RWPE2 (cell line): ENCODE measurements around the gene IDH3B.

Source experiments
- ATAC-seq: fragments of 200-7000 bp; cut with Tn5 transposase; 3 replicates; pipeline ENCODE4 v1.9.1; 2021; ENCODE audit warnings: low read depth
- DNase-seq: peaks from one replicate; pipeline ENCODE4 v3.0.0-alpha.2; 2020; ENCODE audit warnings: low spot score
- H3K27ac ChIP-seq: fragments of 450-650 bp; 2 replicates; pipeline ENCODE4 v1.5.1; 2017; ENCODE audit warnings: mild to moderate bottlenecking; ENCODE audit not compliant: poor library complexity, severe bottlenecking
- H3K27me3 ChIP-seq: fragments of 250-450 bp; sonication (Bioruptor Pico); 2 replicates; pipeline ENCODE4 v1.5.1; 2021; ENCODE audit warnings: mild to moderate bottlenecking, moderate library complexity; ENCODE audit not compliant: insufficient read depth, poor library complexity, severe bottlenecking
- H3K36me3 ChIP-seq: fragments of 250-450 bp; sonication (Bioruptor Pico); 2 replicates; pipeline ENCODE4 v1.5.1; 2020; ENCODE audit warnings: low read depth, mild to moderate bottlenecking, moderate library complexity
- H3K4me1 ChIP-seq: fragments of 250-450 bp; sonication (Bioruptor Pico); 2 replicates; pipeline ENCODE4 v1.5.1; 2021; ENCODE audit warnings: mild to moderate bottlenecking, moderate library complexity; ENCODE audit not compliant: insufficient read depth, poor library complexity, severe bottlenecking
- H3K4me3 ChIP-seq: fragments of 250-450 bp; sonication (Bioruptor Pico); 2 replicates; pipeline ENCODE4 v1.5.1; 2021; ENCODE audit warnings: mild to moderate bottlenecking, moderate library complexity; ENCODE audit not compliant: severe bottlenecking
- H3K9me3 ChIP-seq: fragments of 250-450 bp; sonication (Bioruptor Pico); 2 replicates; pipeline ENCODE4 v1.5.1; 2021; ENCODE audit warnings: mild to moderate bottlenecking, moderate library complexity; ENCODE audit not compliant: severe bottlenecking
- TF ChIP-seq, protein P1 (sequence below): fragments of 450-650 bp; IDR thresholded peaks from one replicate; pipeline ENCODE4 v1.5.1; 2017; ENCODE audit warnings: mild to moderate bottlenecking, moderate library complexity; ENCODE audit not compliant: poor library complexity, severe bottlenecking

The IDH3B gene

DNA sequence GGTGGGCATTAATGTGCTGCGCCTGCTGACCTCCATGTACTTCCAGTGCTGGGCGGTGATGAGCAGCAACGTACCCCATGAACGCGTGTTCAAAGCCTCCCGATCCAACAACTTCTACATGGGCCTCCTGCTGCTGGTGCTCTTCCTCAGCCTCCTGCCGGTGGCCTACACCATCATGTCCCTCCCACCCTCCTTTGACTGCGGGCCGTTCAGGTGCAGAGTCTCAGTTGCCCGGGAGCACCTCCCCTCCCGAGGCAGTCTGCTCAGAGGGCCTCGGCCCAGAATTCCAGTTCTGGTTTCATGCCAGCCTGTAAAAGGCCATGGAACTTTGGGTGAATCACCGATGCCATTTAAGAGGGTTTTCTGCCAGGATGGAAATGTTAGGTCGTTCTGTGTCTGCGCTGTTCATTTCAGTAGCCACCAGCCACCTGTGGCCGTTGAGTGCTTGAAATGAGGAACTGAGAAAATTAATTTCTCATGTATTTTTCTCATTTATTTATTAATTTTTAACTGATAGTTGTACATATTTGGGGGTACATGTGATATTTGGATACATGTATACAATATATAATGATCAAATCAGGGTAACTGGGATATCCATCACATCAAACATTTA, 46.8 kb downstream of the IDH3B start:
- H3K36me3 ChIP-seq, result no peaks in the 10 kb centered on the region
- no peak for ATAC-seq
- H3K4me1 ChIP-seq, result no peaks in the 10 kb centered on the region
- TF ChIP-seq, protein P1, sequence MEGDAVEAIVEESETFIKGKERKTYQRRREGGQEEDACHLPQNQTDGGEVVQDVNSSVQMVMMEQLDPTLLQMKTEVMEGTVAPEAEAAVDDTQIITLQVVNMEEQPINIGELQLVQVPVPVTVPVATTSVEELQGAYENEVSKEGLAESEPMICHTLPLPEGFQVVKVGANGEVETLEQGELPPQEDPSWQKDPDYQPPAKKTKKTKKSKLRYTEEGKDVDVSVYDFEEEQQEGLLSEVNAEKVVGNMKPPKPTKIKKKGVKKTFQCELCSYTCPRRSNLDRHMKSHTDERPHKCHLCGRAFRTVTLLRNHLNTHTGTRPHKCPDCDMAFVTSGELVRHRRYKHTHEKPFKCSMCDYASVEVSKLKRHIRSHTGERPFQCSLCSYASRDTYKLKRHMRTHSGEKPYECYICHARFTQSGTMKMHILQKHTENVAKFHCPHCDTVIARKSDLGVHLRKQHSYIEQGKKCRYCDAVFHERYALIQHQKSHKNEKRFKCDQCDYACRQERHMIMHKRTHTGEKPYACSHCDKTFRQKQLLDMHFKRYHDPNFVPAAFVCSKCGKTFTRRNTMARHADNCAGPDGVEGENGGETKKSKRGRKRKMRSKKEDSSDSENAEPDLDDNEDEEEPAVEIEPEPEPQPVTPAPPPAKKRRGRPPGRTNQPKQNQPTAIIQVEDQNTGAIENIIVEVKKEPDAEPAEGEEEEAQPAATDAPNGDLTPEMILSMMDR, result no peak
- H3K27me3 ChIP-seq, result no peaks in the 10 kb centered on the region
- no peak overlapping the region for H3K4me3 ChIP-seq
- DNase-seq, result no peak
- H3K27ac ChIP-seq, result no peak overlapping the region
- H3K9me3 ChIP-seq, result no peaks in the 10 kb centered on the region

DNA sequence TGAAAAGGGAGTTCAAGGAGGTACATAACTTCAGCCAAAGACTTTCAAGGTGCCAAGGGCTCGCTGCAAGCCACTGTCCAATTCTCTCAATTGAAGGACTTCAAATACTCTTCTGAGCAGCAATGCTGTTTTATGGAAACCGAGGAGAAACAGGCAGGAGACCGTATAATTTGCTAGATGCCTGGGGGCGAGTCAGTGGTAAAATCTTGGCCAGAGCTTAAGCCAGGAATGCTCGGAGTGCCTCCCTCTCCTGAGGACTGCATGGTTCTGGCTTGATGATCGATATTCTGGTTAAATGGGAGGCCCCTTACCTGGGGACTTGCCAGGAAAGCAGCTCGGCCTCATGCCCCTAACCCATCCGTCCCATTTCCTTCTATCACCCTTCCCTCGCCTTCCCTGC, 47.4 kb downstream of the IDH3B start:
- DNase-seq (no peak), ATAC-seq (no peak)
- Histone ChIP-seq H3K4me1 (no peaks in the 10 kb centered on the region), H3K27me3 (no peaks in the 10 kb centered on the region), H3K9me3 (no peaks in the 10 kb centered on the region), H3K36me3 (no peaks in the 10 kb centered on the region), H3K4me3 (no peak overlapping the region), H3K27ac (no peak overlapping the region)
- TF ChIP-seq, protein P1, result no peak

- TF ChIP-seq, protein P1, result no peak
These were observed 51.9 kb downstream of the IDH3B start for GRCh38 chr20:2612073-2612472.

DNA sequence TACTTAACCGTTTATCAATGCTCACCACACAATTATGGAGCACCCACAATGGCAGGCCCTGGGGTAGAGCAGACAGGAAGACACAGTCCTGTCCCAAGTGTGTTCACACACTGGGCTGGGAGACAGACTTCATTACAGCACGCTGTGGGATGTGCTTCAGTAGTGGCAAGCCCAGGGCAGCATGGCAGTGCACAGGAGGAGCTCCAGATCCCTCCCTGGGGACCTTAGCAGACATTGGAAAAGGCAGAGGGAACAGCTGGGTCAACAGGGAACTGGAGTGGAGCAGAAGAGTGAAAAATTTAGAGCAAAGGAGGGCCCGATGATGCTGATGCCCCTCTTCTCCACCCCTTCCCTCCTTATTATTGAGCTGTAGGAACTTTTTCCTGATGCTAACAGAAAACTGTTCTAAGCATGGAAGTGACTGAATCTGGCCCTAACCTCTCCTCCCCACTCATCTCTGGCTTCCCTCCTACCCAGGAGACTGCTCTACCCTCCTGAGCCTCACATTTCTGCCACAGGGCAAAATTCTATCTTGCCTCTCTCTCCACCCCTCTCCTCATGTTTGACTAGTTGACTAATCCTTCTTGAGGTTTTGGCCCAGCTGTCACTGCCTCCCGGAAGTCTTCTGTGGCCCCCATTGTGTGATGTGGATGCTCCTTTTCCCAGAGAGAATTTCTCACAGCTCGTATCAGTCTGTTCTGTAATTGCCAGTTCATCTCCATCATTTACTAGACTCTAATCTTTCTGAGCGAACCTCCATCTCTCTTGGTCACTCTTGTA, 52.9 kb downstream of the IDH3B start:
- H3K9me3 ChIP-seq, result peaks cover 13% of the 10 kb centered on the region
- TF ChIP-seq, protein P1, result no peak
- ATAC-seq (no peak), DNase-seq (no peak)
- no peaks in the 10 kb centered on the region for H3K4me1 ChIP-seq
- H3K36me3 ChIP-seq, result no peaks in the 10 kb centered on the region
- H3K27ac ChIP-seq, result no peak overlapping the region
- H3K27me3 ChIP-seq, result no peaks in the 10 kb centered on the region
- no peak overlapping the region for H3K4me3 ChIP-seq

More at GRCh38 chr20:2612073-2612472, 51.9 kb downstream of the IDH3B start:
- ATAC-seq, result no peak
- Histone ChIP-seq H3K4me3 (no peak overlapping the region), H3K36me3 (no peaks in the 10 kb centered on the region), H3K9me3 (peaks cover 5% of the 10 kb centered on the region), H3K4me1 (no peaks in the 10 kb centered on the region), H3K27me3 (no peaks in the 10 kb centered on the region), H3K27ac (no peak overlapping the region)
- no peak for DNase-seq

- Histone ChIP-seq H3K27ac (no peak overlapping the region), H3K9me3 (peaks cover 15% of the 10 kb centered on the region), H3K27me3 (no peaks in the 10 kb centered on the region), H3K4me3 (no peak overlapping the region), H3K4me1 (no peaks in the 10 kb centered on the region), H3K36me3 (no peaks in the 10 kb centered on the region)
- ATAC-seq (no peak), DNase-seq (no peak)
- TF ChIP-seq, protein P1, result no peak
These were observed 53.7 kb downstream of the IDH3B start for GRCh38 chr20:2610326-2610725.
